ENCODE measurements around the gene VIPAS39.
A peak's percentile ranks its signal among the peaks of the same experiment; 100 is the strongest.

The VIPAS39 gene

DNA sequence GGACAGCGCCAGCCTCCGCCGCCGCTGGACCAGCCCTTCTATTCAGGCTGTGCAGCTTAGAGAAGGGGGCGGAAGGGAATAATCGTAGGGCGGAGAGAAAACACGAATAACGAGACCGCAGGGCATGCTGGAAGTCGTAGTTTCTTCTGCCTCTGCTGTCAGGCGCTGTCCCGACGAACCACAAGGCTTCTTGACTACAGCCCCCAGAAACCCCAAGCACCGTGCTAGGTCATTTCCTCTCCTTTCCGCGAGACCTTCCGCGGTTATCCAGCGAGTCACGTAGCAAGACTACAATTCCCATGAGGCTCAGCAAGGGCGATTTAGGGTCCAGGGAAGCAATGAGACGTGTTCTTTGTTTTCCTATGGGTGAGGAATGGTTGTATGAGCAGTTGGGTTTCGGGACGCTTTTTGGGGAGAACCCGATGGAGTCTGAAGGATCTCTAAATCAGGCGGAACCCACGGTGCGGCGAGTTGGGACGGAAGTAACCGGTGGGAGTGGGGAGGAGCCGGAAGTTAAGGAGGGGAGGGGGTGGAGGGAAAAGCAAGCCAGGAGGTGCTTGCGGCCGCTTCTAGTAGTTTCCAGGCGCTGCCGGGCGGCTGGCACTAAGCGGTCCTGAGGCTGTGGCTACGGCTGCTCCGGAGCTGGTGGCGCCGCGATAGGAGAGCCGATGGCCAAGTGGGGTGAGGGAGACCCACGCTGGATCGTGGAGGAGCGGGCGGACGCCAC lies at the start of gene VIPAS39, which contains the start of gene AHSA1:
VIPAS39 (minus strand) TSS at position 80 of the 727 bp plus-strand sequence. CDS start 3,499 bp downstream, outside the sequence.
AHSA1 (plus strand) TSS at position 572 of the 727 bp plus-strand sequence; CDS start at position 669, 97 bp downstream.
- intact Hi-C loops (cut with DNase I), result loop anchor here (2.0 to 5.0 kb wide), 3 partner anchors 95 to 250 kb away; partner anchors contain the start of genes ALKBH1, GSTZ1, POMT2 and SLIRP
- peak; percentile 92 to 100 (median 98) for DNase-seq

DNA sequence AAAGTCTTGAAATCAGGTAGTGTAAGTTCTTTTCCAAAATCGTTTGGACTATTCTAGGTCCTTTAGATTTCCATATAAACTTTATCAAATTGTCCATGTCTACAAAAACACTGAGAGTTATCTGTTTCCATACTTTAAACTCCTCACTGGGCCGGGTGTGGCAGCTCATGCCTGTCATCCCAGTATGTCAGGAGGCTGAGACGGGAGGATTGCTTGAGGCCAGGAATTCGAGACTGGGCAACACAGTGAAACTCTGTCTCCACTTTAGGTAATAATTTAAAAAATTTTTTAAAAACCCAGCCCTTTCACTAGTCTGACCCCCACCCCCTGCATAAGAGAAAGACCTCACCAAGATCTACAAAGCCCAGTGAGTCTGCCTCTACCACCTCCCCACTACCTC lies 47.6 kb upstream of the VIPAS39 start:
- intact Hi-C loops (cut with DNase I), result no loop called here
- peak in 1 of 42 donors; percentile 31 for DNase-seq

DNA sequence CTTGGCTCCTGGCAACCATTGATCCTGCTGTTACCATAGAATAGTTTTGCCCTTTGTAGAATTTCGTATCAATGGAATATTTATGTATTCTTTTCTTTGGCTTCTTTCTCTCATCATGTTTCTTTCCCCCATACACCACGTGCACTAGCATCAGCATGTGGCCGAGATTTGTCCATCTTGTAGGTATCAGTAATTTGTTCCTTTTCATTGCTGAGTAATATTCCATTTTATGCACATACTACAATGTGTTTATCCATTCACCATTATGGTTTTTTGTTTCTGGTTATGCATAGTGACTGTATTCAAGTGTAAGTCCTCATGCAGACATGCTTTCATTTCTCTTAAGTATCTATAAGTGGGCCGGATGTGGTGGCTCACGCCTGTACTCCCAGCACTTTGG lies 45.7 kb upstream of the VIPAS39 start:
- intact Hi-C loops (cut with DNase I), result no loop called here
- DNase-seq, result no peak

DNA sequence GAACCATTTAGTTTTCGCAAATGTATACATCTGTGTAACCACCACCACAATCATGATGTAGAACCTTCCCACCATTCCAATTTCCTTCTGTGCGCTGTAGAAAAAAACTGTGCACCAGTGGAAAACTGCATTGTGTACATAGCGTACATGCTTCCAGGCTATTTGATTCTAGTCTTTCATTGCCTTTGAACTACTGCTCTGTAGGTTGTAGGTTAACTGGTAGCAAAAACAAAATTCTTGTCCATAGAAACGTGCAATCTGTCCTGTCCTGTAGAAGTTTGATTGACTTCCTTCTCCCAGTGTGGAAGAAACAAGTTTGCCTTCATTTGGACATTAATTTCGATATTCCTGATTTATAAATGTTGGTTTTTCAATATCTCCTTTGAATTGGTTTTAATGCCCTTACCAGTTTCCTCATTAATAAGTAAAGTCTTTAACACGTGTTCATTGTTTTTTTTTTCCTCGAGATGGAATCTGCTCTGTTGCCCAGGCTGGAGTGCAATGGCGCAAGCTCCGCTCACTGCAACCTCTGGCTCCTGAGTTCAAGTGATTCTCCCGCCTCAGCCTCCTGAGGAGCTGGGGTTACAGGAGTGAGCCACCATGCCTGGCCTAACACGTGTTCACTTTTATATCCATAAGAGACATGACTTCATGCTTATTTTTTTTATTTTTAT lies 44.8 kb upstream of the VIPAS39 start:
- DNase-seq, result no peak
- intact Hi-C loops (cut with DNase I), result no loop called here

DNA sequence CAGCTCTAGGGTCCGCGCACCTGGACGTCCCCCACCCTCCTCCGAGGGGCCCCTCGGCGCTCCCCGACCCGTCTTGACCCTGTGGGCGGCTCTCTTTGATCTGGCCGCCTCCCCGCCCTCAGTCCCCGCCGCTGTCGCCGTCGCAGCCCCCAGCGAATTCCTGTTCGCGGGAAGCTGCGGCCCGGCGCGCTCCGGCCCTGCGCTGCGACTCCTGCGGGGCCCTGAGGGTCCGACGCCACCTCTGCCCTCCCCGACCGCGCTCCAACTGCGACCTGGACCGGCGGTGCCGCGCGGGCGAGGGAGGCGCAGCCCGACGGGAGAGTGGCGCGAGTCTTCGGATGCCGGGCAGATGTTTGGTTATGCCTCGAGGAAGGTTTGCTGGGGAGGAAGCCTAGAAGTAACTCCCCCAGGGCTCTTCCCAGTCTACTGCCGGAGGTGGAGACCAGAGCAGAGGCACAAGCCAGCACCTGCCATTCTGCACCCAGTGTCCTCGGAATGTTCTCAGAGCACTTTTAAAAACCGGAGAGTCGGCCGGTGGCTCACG lies 41.7 kb upstream of the VIPAS39 start:
- DNase-seq, result peak in 7 of 42 donors; percentile 10 to 38 (median 14)
- intact Hi-C loops (cut with DNase I), result no loop called here

DNA sequence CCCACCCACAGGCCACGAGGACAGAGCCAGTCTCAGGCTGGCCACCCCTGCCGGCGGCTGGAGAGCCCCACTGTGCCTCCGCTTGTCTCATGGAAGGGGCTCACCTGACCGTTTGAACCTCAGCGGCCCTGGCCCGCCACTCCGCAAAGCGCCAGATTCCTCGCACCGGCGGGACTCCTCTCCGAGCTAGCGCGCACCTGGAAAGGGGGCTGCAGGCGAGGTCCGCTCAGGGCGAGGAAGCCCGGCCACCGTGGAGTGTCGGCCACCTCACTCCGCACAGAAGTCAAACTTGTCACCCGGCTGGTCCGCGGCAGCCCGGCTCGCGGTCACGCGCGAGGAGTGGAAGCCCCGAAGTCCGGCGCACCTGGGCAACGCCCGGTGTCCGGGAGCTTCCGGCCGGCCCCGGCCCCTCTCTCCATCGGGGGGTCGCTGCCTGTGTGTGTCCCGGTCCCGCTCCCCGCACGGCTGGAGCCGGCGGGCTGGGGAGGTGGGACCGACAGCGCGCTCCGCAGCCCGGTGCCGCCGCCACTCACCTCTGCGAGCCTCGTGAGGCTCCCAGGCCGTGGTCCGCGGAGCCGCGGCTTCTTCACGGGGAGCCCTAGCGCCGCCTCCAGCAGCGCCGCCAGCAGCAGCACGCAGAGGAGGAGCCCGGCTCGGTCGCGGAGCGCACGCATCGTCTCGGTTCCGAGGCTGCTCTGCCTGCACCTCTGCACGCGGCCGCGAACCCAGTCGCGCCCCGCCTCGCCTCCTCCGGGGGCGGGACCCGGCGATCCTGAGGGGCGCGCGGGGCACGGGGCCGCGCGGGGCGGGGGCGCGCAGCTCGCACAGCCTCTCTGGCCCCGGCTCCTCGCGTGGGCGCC lies 40.9 kb upstream of the VIPAS39 start, which contains the start of gene ISM2:
ISM2 (minus strand) TSS at position 697 of the 860 bp plus-strand sequence; CDS start at position 674, 23 bp downstream.
- peak; percentile 9 to 88 (median 70) for DNase-seq
- intact Hi-C loops (cut with DNase I), result no loop called here

DNA sequence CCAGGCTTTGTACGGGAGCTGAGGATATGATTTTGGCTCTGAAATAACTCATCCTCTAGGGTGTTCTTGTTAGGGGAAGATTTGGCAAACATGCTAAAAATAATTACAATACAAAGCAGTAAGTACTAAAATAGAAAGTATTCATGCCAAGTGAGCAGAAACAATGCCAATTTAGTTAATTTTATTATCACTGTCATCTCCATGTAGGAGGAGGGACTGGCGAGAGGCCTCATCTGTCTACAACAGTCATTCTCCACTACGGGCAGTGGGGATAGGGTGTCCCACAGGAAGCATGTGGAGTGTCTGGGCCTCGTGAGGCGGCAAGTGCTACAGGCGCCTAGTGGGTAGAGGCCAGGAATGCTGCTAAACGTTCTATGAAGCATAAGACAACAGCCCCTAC lies 37.9 kb upstream of the VIPAS39 start:
- no peak for DNase-seq
- intact Hi-C loops (cut with DNase I), result no loop called here

DNA sequence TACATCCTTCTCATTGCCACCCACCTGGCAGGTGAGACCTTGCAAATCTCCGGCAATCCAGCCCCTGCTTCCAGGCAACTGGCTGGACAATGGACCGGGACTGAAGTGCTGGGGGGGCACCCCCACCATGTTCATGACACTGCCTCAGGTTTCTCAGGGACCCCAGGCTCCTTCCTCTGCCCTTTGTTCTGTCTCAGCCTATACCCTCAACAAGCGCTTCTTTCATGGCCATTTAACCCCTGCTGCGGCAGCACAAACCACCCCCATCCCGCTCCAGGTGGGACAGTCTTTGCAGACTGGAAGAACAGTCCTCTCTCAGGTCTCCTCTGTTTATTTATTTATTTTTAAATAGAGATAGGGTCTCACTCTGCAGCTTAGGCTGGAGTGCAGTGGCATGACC lies 33.7 kb upstream of the VIPAS39 start:
- DNase-seq, result no peak
- intact Hi-C loops (cut with DNase I), result no loop called here

DNA sequence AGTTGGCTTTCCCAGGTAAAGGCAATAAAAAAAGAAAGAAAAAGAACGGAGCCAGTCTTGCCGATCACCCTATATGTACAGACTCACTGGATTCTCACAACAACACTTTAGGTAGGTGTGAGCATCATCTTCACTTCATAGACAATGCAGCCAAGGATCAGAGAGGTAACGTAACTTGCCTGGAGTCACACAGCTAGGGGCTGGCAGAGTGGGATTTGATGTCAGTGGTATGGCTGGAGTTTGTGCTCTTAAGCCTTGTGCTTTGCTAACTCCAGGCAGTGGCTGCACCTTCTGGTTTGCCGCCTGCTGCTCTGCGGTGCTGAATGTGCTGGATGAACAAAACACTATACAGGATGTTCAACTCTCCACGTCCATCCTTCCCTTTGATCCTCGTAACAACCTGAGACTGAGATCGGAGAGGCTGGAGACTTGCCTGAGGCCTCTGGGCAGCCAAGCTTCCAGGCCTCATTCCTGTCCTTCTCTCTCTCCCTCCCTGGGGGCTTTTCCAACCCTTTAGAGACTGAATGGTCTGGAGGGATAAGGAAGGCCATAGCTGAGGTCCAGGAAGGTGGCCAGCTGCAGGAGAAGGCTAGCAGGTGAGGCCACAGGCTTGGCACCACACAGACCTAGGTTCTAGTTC lies 33.1 kb upstream of the VIPAS39 start:
- DNase-seq, result no peak
- intact Hi-C loops (cut with DNase I), result no loop called here

DNA sequence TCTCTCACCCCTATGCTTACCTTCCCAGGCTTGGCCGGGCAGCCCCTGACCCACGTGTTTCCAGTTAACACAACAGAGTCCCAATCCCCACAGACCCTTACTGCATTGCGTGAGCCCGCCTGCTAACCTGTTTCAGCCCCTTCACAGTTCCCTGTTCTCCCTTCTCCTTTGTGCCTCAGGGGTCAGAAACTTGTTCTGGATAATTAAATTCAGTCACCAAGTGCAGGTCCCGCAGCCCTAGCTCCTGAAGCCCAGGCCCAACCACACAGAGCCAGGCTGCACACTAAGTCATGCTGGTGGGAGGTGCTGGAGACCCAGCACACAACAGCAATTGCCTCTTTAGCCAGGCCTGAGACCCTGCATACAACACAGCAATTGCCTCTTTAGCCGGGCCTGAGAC lies 31.6 kb upstream of the VIPAS39 start:
- no peak for DNase-seq
- intact Hi-C loops (cut with DNase I), result no loop called here

DNA sequence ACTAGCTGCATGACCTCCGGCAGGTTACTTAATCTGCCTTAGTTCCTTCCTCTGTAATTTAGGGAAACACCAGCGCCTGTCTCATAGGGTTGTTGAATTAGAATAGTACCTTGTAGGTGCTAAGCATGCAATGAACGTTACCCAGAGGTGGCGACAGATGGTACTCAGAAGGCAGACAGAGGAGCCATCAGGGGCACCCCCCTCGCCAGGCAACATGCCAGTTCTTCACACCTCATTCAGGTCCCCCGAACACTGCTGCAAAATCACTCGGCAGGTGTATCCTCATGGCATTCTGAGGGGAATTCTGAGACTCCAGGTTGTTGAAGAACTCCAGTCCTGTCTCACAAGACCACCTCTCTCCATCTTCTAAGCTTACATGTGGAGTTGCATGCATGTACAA lies 31.2 kb upstream of the VIPAS39 start:
- intact Hi-C loops (cut with DNase I), result no loop called here
- no peak for DNase-seq

DNA sequence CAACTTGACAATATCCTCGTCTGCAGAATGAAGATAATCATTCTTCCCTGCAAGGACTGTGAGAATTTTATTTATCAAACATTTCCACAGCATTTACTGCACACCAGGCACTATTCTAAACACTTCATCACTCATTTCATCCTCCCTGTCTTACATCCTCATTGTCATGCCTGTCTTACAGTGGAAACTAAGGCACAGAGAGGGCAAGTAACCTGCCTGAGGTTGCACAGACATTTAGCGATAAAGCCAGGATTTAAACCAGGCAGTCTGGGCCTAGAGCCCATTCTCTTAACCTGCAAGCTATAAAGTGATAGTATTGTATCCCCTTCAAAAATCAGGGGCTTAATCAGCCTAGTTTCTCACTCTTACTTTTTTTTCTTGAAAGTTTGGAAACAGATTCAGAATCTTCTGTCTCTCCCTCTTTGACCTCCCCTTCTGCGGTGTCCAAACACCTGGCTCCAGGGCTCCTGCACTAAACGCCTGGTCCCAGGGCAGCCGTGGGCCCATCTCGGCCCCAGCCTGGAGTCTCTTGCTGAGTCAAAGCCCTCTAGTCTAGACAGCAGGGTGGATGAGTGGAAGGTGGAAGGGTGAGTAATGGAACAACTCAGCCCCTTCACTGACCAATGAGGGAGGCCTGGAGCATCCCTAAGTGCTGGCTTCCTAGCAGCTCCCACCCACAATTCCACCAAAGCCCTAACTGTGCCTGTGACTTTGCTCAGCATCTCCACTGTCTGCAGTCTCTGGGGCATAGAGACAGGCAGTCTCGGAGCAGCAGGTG lies 28.7 kb upstream of the VIPAS39 start:
- no peak for DNase-seq
- intact Hi-C loops (cut with DNase I), result no loop called here

DNA sequence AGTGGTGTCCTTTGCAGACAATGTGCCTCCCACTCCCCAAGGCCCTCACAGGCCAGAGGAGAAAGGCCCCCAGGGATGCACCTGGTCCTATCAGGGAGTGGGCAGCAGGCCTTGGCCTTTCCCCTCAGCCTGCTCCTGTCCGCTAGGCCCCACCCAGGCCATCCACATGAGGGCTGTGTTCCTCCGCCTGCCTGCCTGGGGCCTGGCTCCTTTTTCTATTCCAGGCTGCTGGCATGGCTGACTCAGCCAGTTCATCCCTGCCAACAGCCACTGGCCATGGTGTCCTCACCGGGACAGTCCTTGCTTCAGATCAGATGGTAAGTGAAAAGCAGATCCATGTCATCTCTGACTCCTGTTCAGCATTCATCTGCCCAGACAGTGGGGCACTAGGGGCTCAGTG lies 27.9 kb upstream of the VIPAS39 start:
- intact Hi-C loops (cut with DNase I), result no loop called here
- DNase-seq, result no peak

DNA sequence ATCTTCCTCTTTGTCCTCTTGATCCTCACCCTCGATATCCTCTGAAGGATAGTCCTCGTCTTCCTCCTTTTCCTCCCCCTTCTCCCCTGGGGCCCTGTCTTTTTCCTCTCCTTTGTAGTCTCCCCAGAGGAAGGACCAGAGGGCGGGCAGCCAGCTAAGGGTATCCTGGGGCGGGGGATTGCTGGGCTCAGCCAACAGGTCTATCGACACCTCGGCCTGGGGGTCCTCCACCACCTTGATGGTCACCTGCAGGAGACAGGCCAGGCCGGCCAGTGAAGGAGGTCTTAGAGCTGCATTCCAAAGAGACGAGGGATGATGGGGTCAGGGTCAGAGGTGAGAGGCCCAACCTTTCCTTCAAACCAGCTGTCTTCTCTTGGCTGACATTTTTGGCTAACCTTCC lies 25.0 kb upstream of the VIPAS39 start:
- DNase-seq, result no peak
- intact Hi-C loops (cut with DNase I), result no loop called here

DNA sequence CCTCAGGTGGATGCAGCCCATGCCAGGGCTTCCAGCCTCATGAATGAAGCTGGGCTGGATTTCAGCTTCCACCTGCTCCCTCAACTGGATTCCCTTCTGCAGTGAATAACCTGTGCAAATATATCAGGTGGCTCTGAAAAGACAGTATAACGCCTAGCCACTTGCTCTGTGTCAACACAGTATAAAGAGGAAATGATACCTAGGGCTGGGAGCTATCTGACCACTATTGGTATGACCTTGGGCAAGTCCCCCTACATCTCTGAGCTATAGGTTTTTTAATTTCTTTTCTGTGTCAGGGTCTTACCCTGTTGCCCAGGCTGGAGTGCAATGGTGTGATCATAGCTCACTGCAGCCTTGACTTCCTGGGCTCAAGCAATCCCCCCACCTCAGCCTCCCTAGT lies 21.4 kb upstream of the VIPAS39 start:
- intact Hi-C loops (cut with DNase I), result no loop called here
- no peak for DNase-seq

DNA sequence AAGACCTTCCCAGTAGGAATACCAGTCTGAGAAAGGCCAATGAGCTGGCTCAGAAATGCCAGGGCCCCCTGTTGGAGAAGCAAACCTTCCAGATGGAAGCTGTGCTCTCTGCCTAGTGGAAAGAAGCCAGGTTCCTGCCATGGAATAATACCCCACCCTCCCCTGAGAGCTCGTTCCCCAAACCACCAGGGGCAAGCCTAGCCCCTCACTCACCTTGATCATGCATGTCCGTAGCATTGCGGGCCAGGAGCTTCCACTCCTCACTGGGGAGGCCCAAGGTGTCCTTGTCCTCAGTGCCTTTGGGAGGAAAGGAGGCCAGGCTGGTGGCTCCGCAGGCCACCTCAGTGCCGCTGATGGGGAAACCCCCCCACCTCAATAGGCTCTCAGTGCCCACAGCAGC lies 20.6 kb upstream of the VIPAS39 start:
- peak in 1 of 42 donors; percentile 2 for DNase-seq

DNA sequence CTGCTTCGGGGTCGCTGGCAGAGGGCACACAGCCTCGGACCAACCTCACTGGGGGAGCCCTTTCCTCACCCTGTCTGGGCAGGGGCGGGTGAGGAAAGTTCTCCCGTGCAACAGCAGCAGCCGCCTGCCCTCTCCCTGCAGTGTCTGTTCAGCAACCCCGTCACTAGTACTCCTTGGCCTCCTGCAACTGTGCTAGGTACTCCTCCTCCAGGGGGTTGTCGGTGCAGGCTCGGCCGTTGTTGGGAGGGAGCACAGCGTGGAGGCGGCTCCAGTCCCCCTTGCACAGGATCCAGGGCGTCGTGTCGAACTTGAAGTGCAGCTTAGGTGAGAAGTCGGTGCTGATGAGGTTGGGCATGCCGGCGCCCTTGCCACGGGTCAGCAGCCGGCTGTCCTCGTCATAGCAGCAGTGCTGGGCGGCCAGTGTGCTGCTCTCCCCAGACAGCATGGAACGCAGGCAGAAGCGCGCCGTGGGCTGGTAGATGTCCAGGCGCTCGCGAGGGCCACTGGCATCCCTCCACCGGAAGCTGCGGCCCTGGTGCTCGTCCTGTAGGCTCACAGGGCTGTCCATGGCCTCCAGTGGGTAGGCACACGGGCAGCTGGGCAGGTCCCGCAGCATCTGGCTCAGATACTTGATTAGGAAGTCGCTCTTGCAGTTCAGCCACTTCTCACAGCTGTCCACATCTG lies 18.2 kb upstream of the VIPAS39 start:
- intact Hi-C loops (cut with DNase I), result no loop called here
- DNase-seq, result peak in 1 of 42 donors; percentile 9

More for the DNA sequence above, 20.6 kb upstream of the VIPAS39 start:
- intact Hi-C loops (cut with DNase I), result no loop called here
